K562 (cell line): Measurements from ENCODE around the gene CCDC90B. TPM values are rescaled to one million over a fixed set of nuclear protein-coding genes. Genes with fewer than 3 reads are reported as not detected.

Experiments
- ARNT ChIP-seq, 2 experiments: fragments of 450-650 bp; IDR thresholded peaks; 2 replicates each; pipeline ENCODE4 v1.6.1; 2016; ENCODE audit warnings: mild to moderate bottlenecking in 1 of 2
- BHLHE40 ChIP-seq: IDR thresholded peaks from 2 replicates; pipeline ENCODE4 v1.6.1; 2011; ENCODE audit warnings: low read length, improper control_type of control experiment
- BRF1 ChIP-seq: IDR thresholded peaks from 3 replicates; pipeline ENCODE4 v1.6.1; 2011; ENCODE audit warnings: borderline replicate concordance, mild to moderate bottlenecking; ENCODE audit not compliant: insufficient read length; ENCODE audit errors: extremely low read depth
- CTBP1 ChIP-seq: fragments of 450-650 bp; IDR thresholded peaks from 2 replicates; pipeline ENCODE4 v1.6.1; 2016; ENCODE audit warnings: borderline replicate concordance
- EWSR1 ChIP-seq: fragments of 450-650 bp; IDR thresholded peaks from 2 replicates; pipeline ENCODE4 v1.6.1; 2018; ENCODE audit warnings: borderline replicate concordance, mild to moderate bottlenecking, low read depth, moderate library complexity; ENCODE audit not compliant: partially characterized antibody
- HCFC1 ChIP-seq: IDR thresholded peaks from 2 replicates; pipeline ENCODE4 v1.6.1; 2012; ENCODE audit warnings: low read depth, low read length, improper control_type of control experiment
- KDM1A ChIP-seq, 2 experiments: fragments of 450-650 bp; IDR thresholded peaks; 2 replicates each; pipeline ENCODE4 v1.6.1; 2016; ENCODE audit warnings: mild to moderate bottlenecking in 2 of 2
- L3MBTL2 ChIP-seq: fragments of 450-650 bp; IDR thresholded peaks from 2 replicates; pipeline ENCODE4 v1.6.1; 2016; ENCODE audit warnings: mild to moderate bottlenecking, moderate library complexity
- MED1 ChIP-seq: sonication (generic); formaldehyde crosslinking; IDR thresholded peaks from 2 replicates; pipeline ENCODE4 v1.8.1; 2023; ENCODE audit warnings: missing genetic modification reagents, borderline replicate concordance
- NR2C2 ChIP-seq, 2 experiments: fragments of 200-800 bp in 1 of 2; sonication (Bioruptor generic) in 1 of 2; sonication (generic) in 1 of 2; formaldehyde crosslinking in 1 of 2; IDR thresholded peaks; 2 replicates each; pipeline versions ENCODE4 v1.6.1 to v1.8.0; 2016 to 2022; ENCODE audit warnings: mild to moderate bottlenecking in 1 of 2, missing compliant biosample characterization in 1 of 2, missing genetic modification characterization in 1 of 2, missing genetic modification reagents in 1 of 2
- NR3C1 ChIP-seq: sonication (generic); formaldehyde crosslinking; IDR thresholded peaks from 2 replicates; pipeline ENCODE4 v1.8.1; 2022; ENCODE audit warnings: missing genetic modification reagents
- PHF20 ChIP-seq: fragments of 450-650 bp; IDR thresholded peaks from 2 replicates; pipeline ENCODE4 v1.6.1; 2018; ENCODE audit not compliant: partially characterized antibody
- PYGO2 ChIP-seq: fragments of 450-650 bp; IDR thresholded peaks from 2 replicates; pipeline ENCODE4 v1.6.1; 2016; ENCODE audit warnings: mild to moderate bottlenecking, missing genetic modification characterization, moderate library complexity, missing compliant biosample characterization
- RBM34 ChIP-seq: fragments of 200-400 bp; formaldehyde crosslinking; IDR thresholded peaks from 2 replicates; pipeline ENCODE4 v1.6.1; 2018; ENCODE audit warnings: low read length, borderline replicate concordance; ENCODE audit not compliant: insufficient read depth
- RUNX1 ChIP-seq: sonication (generic); IDR thresholded peaks from 2 replicates; pipeline ENCODE4 v1.6.1; 2016; ENCODE audit warnings: antibody characterized with exemption, low read depth
- TCF7L2 ChIP-seq: fragments of 150-350 bp; IDR thresholded peaks from 2 replicates; pipeline ENCODE4 v1.6.1; 2016; ENCODE audit warnings: low read depth, mild to moderate bottlenecking, low read length, moderate library complexity
- ZNF316 ChIP-seq: fragments of 450-650 bp; IDR thresholded peaks from 2 replicates; pipeline ENCODE4 v1.6.1; 2016
- ZNF583 ChIP-seq: fragments of 250-450 bp; sonication (Bioruptor Pico); IDR thresholded peaks from 2 replicates; pipeline ENCODE4 v1.4.0; 2020
- ZNF75A ChIP-seq: fragments of 450-650 bp; formaldehyde crosslinking; IDR thresholded peaks from 2 replicates; pipeline ENCODE4 v1.4.0; 2020; ENCODE audit warnings: mild to moderate bottlenecking
- ZNF830 ChIP-seq: fragments of 250-450 bp; sonication (Bioruptor Pico); IDR thresholded peaks from 2 replicates; pipeline ENCODE4 v1.5.0; 2021; ENCODE audit warnings: mild to moderate bottlenecking
- polyA plus RNA-seq, 8 experiments: library from polyadenylated mRNA; depleted of rRNA in 4 of 8; stranded (reverse) in 5 of 8; unstranded in 3 of 8; fragments of >200 nt; fragmentation: Nextera tagmentation in 2 of 8; fragmentation: Illumina TruSeq in 1 of 8; extraction: Ambion mirVana in 2 of 8; extraction: Trizol in 1 of 8; gene quantifications; 2 replicates each; pipeline versions ENCODE4 v1.2.1 to v1.2.3, GENCODE V29; 2011 to 2014; ENCODE audit warnings: inconsistent platforms in 1 of 8, missing spikeins in 1 of 8
- total RNA-seq, 7 experiments: library from RNA; depleted of rRNA in 6 of 7; stranded (reverse); fragments of >200 nt in 6 of 7; fragmentation: Illumina TruSeq in 2 of 7; extraction: Trizol in 2 of 7; gene quantifications; 2 replicates each; pipeline versions ENCODE4 v1.2.1 to v1.2.3, GENCODE V29; 2011 to 2021; ENCODE audit warnings: low replicate concordance in 1 of 7
- TF ChIP-seq, protein P1 (sequence below): fragments of 200-400 bp; formaldehyde crosslinking; IDR thresholded peaks from 2 replicates; pipeline ENCODE4 v1.6.1; 2017; ENCODE audit warnings: mild to moderate bottlenecking, low read depth, low read length, moderate library complexity
- TF ChIP-seq, protein P2 (sequence below), 2 experiments: fragments of 450-650 bp; IDR thresholded peaks; 2 replicates each; pipeline ENCODE4 v1.6.1; 2016
- TF ChIP-seq, protein P3 (sequence below): sonication (generic); formaldehyde crosslinking; IDR thresholded peaks from 2 replicates; pipeline ENCODE4 v1.8.0; 2022; ENCODE audit warnings: mild to moderate bottlenecking, missing genetic modification reagents
- TF ChIP-seq, protein P4 (sequence below): fragments of 450-650 bp; formaldehyde crosslinking; IDR thresholded peaks from 2 replicates; pipeline ENCODE4 v1.4.0; 2022; ENCODE audit warnings: missing genetic modification characterization

Gene CCDC90B
- total and polyA plus RNA-seq, 9 of the 15 experiments (the other 6 are each of a cell fraction or from before 2014, with no cell fraction given) = 26.6 to 63.6 (median 51.8) TPM

DNA sequence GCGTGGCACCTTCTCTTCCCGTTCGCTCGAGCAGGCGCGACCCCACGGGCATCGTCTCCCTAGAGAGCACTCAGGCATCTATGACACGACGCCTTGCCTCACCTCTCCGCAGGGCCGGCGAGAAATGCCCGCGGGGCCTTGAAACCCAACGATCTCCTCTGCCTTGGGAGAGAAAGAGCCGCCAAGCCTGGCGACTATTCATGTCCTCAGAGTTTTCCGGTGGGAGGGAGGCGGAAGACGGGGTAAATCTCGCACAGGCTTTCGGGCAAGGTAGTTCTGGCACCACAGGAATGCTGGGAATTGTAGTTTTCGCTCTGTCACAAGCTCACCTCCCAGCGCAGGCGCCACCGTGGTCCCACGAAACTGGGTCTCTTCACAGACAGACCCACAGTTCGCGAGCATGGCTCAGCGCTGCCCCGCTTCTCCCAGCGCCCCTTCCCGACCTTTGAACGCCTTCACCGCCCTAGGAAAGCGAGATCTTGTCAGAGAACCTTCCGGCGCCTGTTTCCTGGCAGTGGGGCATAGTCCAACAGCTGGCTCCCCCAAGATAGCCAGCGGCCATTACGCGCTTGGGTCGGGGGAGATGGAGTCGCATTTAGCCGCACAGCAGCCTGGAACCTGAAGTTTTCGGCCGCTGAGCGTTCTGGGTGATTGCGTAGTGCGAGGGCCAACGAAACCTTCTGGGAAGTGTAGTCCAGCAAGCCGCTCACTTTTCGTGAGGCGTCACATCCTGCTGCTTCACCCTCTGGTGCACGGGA, at the start of gene CCDC90B (continued):
- TF ChIP-seq, protein P1, sequence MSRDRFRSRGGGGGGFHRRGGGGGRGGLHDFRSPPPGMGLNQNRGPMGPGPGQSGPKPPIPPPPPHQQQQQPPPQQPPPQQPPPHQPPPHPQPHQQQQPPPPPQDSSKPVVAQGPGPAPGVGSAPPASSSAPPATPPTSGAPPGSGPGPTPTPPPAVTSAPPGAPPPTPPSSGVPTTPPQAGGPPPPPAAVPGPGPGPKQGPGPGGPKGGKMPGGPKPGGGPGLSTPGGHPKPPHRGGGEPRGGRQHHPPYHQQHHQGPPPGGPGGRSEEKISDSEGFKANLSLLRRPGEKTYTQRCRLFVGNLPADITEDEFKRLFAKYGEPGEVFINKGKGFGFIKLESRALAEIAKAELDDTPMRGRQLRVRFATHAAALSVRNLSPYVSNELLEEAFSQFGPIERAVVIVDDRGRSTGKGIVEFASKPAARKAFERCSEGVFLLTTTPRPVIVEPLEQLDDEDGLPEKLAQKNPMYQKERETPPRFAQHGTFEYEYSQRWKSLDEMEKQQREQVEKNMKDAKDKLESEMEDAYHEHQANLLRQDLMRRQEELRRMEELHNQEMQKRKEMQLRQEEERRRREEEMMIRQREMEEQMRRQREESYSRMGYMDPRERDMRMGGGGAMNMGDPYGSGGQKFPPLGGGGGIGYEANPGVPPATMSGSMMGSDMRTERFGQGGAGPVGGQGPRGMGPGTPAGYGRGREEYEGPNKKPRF = no peak
- TF ChIP-seq PYGO2 (tag) = no peak
- peak; percentile 58; the same call in 1 of the 2 replicates for TF ChIP-seq CTBP1
- TF ChIP-seq, protein P2, sequence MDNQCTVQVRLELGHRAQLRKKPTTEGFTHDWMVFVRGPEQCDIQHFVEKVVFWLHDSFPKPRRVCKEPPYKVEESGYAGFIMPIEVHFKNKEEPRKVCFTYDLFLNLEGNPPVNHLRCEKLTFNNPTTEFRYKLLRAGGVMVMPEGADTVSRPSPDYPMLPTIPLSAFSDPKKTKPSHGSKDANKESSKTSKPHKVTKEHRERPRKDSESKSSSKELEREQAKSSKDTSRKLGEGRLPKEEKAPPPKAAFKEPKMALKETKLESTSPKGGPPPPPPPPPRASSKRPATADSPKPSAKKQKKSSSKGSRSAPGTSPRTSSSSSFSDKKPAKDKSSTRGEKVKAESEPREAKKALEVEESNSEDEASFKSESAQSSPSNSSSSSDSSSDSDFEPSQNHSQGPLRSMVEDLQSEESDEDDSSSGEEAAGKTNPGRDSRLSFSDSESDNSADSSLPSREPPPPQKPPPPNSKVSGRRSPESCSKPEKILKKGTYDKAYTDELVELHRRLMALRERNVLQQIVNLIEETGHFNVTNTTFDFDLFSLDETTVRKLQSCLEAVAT (IDR thresholded peaks at IDR 0.05) = no peak
- TF ChIP-seq NR3C1 = no peak
- peak; percentile 2; the same call in 1 of the 2 replicates for TF ChIP-seq ZNF316
- peak; percentile 34 for TF ChIP-seq NR2C2 (CRISPR knock-in tag; IDR thresholded peaks at IDR 0.05)
- TF ChIP-seq NR2C2 (tag; IDR thresholded peaks at IDR 0.05) = peak; percentile 96
- TF ChIP-seq MED1 (CRISPR knock-in tag) = no peak
- TF ChIP-seq, protein P3, sequence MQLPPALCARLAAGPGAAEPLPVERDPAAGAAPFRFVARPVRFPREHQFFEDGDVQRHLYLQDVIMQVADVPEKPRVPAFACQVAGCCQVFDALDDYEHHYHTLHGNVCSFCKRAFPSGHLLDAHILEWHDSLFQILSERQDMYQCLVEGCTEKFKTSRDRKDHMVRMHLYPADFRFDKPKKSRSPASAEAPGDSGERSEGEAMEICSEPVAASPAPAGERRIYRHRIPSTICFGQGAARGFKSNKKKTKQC (CRISPR knock-in tag) = peak; percentile 80; the same call in 1 of the 2 replicates
- TF ChIP-seq BHLHE40 = no peak
- TF ChIP-seq ZNF830 = 0 out of 2 replicates have a peak, but pooled peaks have one; percentile 14
- no peak for TF ChIP-seq RBM34
- TF ChIP-seq KDM1A (IDR thresholded peaks at IDR 0.05) = no peak
- TF ChIP-seq TCF7L2 = no peak
- TF ChIP-seq ARNT (IDR thresholded peaks at IDR 0.05) = peak in 1 of 2 experiments; percentile 90; a peak in 2 of 4 replicates
- peak; percentile 84 for TF ChIP-seq L3MBTL2
- peak; percentile 75; the same call in 1 of the 2 replicates for TF ChIP-seq ZNF583
- TF ChIP-seq, protein P4, sequence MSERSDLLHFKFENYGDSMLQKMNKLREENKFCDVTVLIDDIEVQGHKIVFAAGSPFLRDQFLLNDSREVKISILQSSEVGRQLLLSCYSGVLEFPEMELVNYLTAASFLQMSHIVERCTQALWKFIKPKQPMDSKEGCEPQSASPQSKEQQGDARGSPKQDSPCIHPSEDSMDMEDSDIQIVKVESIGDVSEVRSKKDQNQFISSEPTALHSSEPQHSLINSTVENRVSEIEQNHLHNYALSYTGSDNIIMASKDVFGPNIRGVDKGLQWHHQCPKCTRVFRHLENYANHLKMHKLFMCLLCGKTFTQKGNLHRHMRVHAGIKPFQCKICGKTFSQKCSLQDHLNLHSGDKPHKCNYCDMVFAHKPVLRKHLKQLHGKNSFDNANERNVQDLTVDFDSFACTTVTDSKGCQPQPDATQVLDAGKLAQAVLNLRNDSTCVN (CRISPR knock-in tag) = peak; percentile 14; the same call in 1 of the 2 replicates
- peak; percentile 75 for TF ChIP-seq PHF20
- peak; percentile 94 for TF ChIP-seq HCFC1
- no peak for TF ChIP-seq BRF1
- 0 out of 2 replicates have a peak, but pooled peaks have one; percentile 47 for TF ChIP-seq RUNX1
- TF ChIP-seq ZNF75A (CRISPR knock-in tag) = no peak
- TF ChIP-seq EWSR1 = no peak
